Thyroid gland (tissue), 4 donors: Measurements from ENCODE around the gene NAGS.

Experiments used
- CTCF ChIP-seq, 6 experiments: fragments of 200-600 bp in 3 of 6; fragments of 450-650 bp in 3 of 6; sonication (generic) in 3 of 6; IDR thresholded peaks; one replicate each; pipeline ENCODE4 v1.5.1; 2016 to 2019; ENCODE audit warnings: antibody characterized with exemption in 6 of 6, mild to moderate bottlenecking in 2 of 6, inconsistent platforms in 1 of 6, moderate library complexity in 1 of 6
- POLR2A ChIP-seq, 2 donors: fragments of 450-650 bp; IDR thresholded peaks; one replicate each; pipeline ENCODE4 v1.6.1; 2017; ENCODE audit warnings: antibody characterized with exemption in 2 of 2, mild to moderate bottlenecking in 2 of 2, moderate library complexity in 1 of 2

- TF ChIP-seq POLR2A (IDR thresholded peaks at IDR 0.05), result no peak
- TF ChIP-seq CTCF (IDR thresholded peaks at IDR 0.05), result no peak
These were observed 48.2 kb upstream of the NAGS start for GRCh38 chr17:43956222-43956621.
